WTC11 (cell line): ENCODE data around the gene DFFB. TPM values are rescaled to one million over a fixed set of nuclear protein-coding genes. Genes with fewer than 3 reads are reported as not detected.

Experiments used
- ATAC-seq: fragments of 200-7000 bp; cut with Tn5 transposase; 2 replicates; pipeline ENCODE4 v1.10.0; 2021; ENCODE audit warnings: mild to moderate bottlenecking, moderate library complexity
- CTCF ChIA-PET: fragments of 300-600 bp; sonication (Branson Sonifier 250); formaldehyde crosslinking; loops from one replicate; lab custom pipeline; 2021; ENCODE audit warnings: antibody characterized with exemption; lab: Charles Lee
- POLR2A ChIA-PET: fragments of 350-600 bp; sonication (Branson Sonifier 250); formaldehyde crosslinking; loops from one replicate; lab custom pipeline; 2021; ENCODE audit warnings: antibody characterized with exemption; lab: Charles Lee
- DNase-seq: peaks from one replicate; pipeline ENCODE4 v3.0.0; 2021; ENCODE audit warnings: low spot score
- H3K27ac Mint-ChIP-seq: 2 replicates; pipeline ENCODE4 v1.8.0; 2021; ENCODE audit warnings: mixed read lengths
- H3K27me3 Mint-ChIP-seq: 2 replicates; pipeline ENCODE4 v1.8.0; 2021; ENCODE audit warnings: low read depth, mild to moderate bottlenecking, moderate library complexity, mixed read lengths
- H3K36me3 Mint-ChIP-seq: 2 replicates; pipeline ENCODE4 v1.8.0; 2021; ENCODE audit warnings: mixed read lengths
- H3K4me1 Mint-ChIP-seq: 2 replicates; pipeline ENCODE4 v1.8.0; 2022; ENCODE audit warnings: mixed read lengths
- H3K4me3 Mint-ChIP-seq: 2 replicates; pipeline ENCODE4 v1.8.0; 2021; ENCODE audit warnings: mild to moderate bottlenecking, moderate library complexity, mixed read lengths
- H3K9me3 Mint-ChIP-seq: 2 replicates; pipeline ENCODE4 v1.8.0; 2021; ENCODE audit warnings: mixed read lengths
- ETV6 ChIP-seq: sonication (generic); formaldehyde crosslinking; IDR thresholded peaks from 2 replicates; pipeline ENCODE4 v1.8.1; 2022; ENCODE audit warnings: mild to moderate bottlenecking, missing genetic modification reagents
- FOXJ3 ChIP-seq: sonication (generic); formaldehyde crosslinking; IDR thresholded peaks from 2 replicates; pipeline ENCODE4 v1.9.0; 2021; ENCODE audit warnings: missing genetic modification reagents, mild to moderate bottlenecking, borderline replicate concordance
- FOXP1 ChIP-seq: sonication (generic); formaldehyde crosslinking; IDR thresholded peaks from 2 replicates; pipeline ENCODE4 v1.8.0; 2022; ENCODE audit warnings: missing genetic modification reagents, mild to moderate bottlenecking, moderate library complexity, borderline replicate concordance
- JUN ChIP-seq: sonication (generic); formaldehyde crosslinking; IDR thresholded peaks from 2 replicates; pipeline ENCODE4 v1.8.0; 2023; ENCODE audit warnings: mild to moderate bottlenecking, missing genetic modification reagents
- SMAD3 ChIP-seq: sonication (generic); formaldehyde crosslinking; IDR thresholded peaks from 2 replicates; pipeline ENCODE4 v1.8.0; 2022; ENCODE audit warnings: missing genetic modification reagents, mild to moderate bottlenecking, borderline replicate concordance
- TCF7 ChIP-seq: sonication (generic); formaldehyde crosslinking; IDR thresholded peaks from 2 replicates; pipeline ENCODE4 v1.8.0; 2022; ENCODE audit warnings: mild to moderate bottlenecking, low read depth, missing genetic modification reagents, moderate library complexity
- ZBTB21 ChIP-seq: sonication (generic); formaldehyde crosslinking; IDR thresholded peaks from 2 replicates; pipeline ENCODE4 v1.8.1; 2023; ENCODE audit warnings: mild to moderate bottlenecking, missing genetic modification reagents, borderline replicate concordance
- ZNF671 ChIP-seq: fragments of 250-450 bp; sonication (Bioruptor Pico); IDR thresholded peaks from 2 replicates; pipeline ENCODE4 v1.8.0; 2021; ENCODE audit warnings: mild to moderate bottlenecking
- total RNA-seq: library from RNA; stranded (reverse); gene quantifications from 3 replicates; pipeline ENCODE4 v1.2.3, GENCODE V29; 2021
- TF ChIP-seq, protein P1 (sequence below): sonication (generic); formaldehyde crosslinking; IDR thresholded peaks from 2 replicates; pipeline ENCODE4 v1.8.1; 2023; ENCODE audit warnings: mild to moderate bottlenecking, missing genetic modification reagents, borderline replicate concordance
- TF ChIP-seq, protein P2 (sequence below): sonication (generic); formaldehyde crosslinking; IDR thresholded peaks from 2 replicates; pipeline ENCODE4 v1.8.1; 2022; ENCODE audit warnings: missing genetic modification reagents, borderline replicate concordance
- TF ChIP-seq, protein P3 (sequence below): sonication (generic); formaldehyde crosslinking; IDR thresholded peaks from 2 replicates; pipeline ENCODE4 v1.8.0; 2023; ENCODE audit warnings: mild to moderate bottlenecking, missing genetic modification reagents
- TF ChIP-seq, protein P4 (sequence below): sonication (generic); formaldehyde crosslinking; IDR thresholded peaks from 2 replicates; pipeline ENCODE4 v1.8.1; 2022; ENCODE audit warnings: mild to moderate bottlenecking, moderate library complexity, missing genetic modification reagents

Gene DFFB
- total RNA-seq, 1 experiment from 2014 or later: 9.2 TPM

DNA sequence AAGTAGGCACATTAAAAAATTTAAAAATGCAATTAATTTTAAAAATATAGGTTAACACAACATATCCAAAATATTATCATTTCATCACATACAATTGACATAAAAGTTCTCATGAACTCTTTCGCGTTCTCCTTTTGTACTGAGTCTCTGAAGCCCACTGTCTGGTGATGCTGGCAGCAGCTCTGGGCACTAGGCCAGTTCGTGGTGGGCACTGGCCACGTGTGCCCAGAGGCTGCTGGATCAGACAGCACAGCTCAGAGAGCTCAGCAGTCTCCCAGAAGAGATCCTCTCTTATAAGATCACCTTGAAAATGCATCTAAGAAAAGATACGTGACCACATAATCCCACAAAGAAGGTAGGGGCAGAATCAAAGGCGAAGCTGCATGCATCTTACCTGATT is 10.2 kb upstream of the DFFB start:
- ChIA-PET POLR2A (no interaction called here), CTCF (interaction anchor here (1.8 kb wide), 1 partner anchor 19 kb away, joined by 7 read pairs; no protein-coding TSS in a partner anchor)
- Mint-ChIP-seq H3K27me3 (no peaks in the 10 kb centered on the region), H3K36me3 (peaks cover 23% of the 10 kb centered on the region), H3K9me3 (no peaks in the 10 kb centered on the region), H3K4me3 (no peak overlapping the region), H3K4me1 (no peaks in the 10 kb centered on the region), H3K27ac (no peak overlapping the region)
- TF ChIP-seq, protein P1, sequence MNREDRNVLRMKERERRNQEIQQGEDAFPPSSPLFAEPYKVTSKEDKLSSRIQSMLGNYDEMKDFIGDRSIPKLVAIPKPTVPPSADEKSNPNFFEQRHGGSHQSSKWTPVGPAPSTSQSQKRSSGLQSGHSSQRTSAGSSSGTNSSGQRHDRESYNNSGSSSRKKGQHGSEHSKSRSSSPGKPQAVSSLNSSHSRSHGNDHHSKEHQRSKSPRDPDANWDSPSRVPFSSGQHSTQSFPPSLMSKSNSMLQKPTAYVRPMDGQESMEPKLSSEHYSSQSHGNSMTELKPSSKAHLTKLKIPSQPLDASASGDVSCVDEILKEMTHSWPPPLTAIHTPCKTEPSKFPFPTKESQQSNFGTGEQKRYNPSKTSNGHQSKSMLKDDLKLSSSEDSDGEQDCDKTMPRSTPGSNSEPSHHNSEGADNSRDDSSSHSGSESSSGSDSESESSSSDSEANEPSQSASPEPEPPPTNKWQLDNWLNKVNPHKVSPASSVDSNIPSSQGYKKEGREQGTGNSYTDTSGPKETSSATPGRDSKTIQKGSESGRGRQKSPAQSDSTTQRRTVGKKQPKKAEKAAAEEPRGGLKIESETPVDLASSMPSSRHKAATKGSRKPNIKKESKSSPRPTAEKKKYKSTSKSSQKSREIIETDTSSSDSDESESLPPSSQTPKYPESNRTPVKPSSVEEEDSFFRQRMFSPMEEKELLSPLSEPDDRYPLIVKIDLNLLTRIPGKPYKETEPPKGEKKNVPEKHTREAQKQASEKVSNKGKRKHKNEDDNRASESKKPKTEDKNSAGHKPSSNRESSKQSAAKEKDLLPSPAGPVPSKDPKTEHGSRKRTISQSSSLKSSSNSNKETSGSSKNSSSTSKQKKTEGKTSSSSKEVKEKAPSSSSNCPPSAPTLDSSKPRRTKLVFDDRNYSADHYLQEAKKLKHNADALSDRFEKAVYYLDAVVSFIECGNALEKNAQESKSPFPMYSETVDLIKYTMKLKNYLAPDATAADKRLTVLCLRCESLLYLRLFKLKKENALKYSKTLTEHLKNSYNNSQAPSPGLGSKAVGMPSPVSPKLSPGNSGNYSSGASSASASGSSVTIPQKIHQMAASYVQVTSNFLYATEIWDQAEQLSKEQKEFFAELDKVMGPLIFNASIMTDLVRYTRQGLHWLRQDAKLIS (CRISPR knock-in tag): no peak
- TF ChIP-seq ZNF671: no peak
- no peak for TF ChIP-seq FOXJ3
- TF ChIP-seq, protein P2, sequence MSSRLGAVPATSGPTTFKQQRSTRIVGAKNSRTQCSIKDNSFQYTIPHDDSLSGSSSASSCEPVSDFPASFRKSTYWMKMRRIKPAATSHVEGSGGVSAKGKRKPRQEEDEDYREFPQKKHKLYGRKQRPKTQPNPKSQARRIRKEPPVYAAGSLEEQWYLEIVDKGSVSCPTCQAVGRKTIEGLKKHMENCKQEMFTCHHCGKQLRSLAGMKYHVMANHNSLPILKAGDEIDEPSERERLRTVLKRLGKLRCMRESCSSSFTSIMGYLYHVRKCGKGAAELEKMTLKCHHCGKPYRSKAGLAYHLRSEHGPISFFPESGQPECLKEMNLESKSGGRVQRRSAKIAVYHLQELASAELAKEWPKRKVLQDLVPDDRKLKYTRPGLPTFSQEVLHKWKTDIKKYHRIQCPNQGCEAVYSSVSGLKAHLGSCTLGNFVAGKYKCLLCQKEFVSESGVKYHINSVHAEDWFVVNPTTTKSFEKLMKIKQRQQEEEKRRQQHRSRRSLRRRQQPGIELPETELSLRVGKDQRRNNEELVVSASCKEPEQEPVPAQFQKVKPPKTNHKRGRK: no peak
- TF ChIP-seq ETV6 (CRISPR knock-in tag): no peak
- TF ChIP-seq ZBTB21 (CRISPR knock-in tag): no peak
- TF ChIP-seq SMAD3 (CRISPR knock-in tag): no peak
- no peak for TF ChIP-seq FOXP1
- ATAC-seq: no peak
- no peak for DNase-seq

DNA sequence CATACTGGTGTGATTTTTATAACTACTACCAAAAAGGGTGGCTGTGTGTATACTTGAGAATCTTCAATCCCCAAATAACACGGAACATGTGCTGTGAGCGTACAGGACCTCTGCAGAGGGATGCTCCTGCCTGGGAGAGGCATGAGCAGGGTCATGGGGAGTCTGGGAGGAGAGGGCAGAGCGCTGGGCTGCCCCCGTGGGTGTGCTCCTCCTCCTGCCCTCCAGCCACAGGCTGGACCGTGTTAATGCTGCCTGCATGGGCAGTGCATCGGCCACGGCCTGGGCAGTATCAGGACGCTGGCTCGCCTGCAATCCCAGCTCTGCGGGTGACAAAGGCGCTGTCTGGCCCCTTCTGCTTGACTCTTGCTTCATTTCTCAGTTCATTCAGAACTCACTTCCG is 6.4 kb upstream of the DFFB start:
- CTCF ChIA-PET: no interaction called here
- no peak for ATAC-seq
- H3K9me3 Mint-ChIP-seq: no peaks in the 10 kb centered on the region
- TF ChIP-seq, protein P3, sequence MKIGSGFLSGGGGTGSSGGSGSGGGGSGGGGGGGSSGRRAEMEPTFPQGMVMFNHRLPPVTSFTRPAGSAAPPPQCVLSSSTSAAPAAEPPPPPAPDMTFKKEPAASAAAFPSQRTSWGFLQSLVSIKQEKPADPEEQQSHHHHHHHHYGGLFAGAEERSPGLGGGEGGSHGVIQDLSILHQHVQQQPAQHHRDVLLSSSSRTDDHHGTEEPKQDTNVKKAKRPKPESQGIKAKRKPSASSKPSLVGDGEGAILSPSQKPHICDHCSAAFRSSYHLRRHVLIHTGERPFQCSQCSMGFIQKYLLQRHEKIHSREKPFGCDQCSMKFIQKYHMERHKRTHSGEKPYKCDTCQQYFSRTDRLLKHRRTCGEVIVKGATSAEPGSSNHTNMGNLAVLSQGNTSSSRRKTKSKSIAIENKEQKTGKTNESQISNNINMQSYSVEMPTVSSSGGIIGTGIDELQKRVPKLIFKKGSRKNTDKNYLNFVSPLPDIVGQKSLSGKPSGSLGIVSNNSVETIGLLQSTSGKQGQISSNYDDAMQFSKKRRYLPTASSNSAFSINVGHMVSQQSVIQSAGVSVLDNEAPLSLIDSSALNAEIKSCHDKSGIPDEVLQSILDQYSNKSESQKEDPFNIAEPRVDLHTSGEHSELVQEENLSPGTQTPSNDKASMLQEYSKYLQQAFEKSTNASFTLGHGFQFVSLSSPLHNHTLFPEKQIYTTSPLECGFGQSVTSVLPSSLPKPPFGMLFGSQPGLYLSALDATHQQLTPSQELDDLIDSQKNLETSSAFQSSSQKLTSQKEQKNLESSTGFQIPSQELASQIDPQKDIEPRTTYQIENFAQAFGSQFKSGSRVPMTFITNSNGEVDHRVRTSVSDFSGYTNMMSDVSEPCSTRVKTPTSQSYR (CRISPR knock-in tag): no peak
- no peak for TF ChIP-seq TCF7 (CRISPR knock-in tag)
- TF ChIP-seq, protein P4, sequence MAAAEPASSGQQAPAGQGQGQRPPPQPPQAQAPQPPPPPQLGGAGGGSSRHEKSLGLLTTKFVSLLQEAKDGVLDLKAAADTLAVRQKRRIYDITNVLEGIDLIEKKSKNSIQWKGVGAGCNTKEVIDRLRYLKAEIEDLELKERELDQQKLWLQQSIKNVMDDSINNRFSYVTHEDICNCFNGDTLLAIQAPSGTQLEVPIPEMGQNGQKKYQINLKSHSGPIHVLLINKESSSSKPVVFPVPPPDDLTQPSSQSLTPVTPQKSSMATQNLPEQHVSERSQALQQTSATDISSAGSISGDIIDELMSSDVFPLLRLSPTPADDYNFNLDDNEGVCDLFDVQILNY (CRISPR knock-in tag): no peak
- TF ChIP-seq, all 79 proteins: peak for 0
- H3K27ac Mint-ChIP-seq: no peak overlapping the region
- no peaks in the 10 kb centered on the region for H3K27me3 Mint-ChIP-seq
- POLR2A ChIA-PET: no interaction called here
- no peak for DNase-seq
- peaks cover 6% of the 10 kb centered on the region; the same call in 1 of the 2 replicates for H3K36me3 Mint-ChIP-seq
- peaks cover 3% of the 10 kb centered on the region for H3K4me1 Mint-ChIP-seq
- no peak overlapping the region for H3K4me3 Mint-ChIP-seq

DNA sequence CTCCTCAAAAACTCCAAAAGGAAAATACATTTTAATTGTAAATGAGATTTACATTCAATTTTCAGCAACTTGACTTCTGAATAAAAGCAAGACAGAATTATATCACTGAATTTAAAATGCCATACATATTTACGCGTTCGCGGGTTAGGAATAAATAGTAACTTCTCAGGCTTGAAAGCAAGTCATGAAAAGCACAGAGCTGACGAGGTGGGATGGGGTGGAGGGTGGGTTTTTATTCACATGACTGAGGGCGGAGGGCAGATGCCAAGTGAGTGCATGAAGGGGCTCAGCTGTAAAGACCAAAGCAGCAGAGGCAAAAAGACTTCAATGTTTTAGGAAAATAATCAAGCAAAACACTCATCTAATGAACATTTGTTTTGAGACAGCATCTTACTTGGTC is 6.0 kb upstream of the DFFB start:
- ChIA-PET CTCF (no interaction called here), POLR2A (no interaction called here)
- no peak overlapping the region for H3K27ac Mint-ChIP-seq
- no peak overlapping the region for H3K4me3 Mint-ChIP-seq
- H3K36me3 Mint-ChIP-seq: peaks cover 6% of the 10 kb centered on the region; the same call in 1 of the 2 replicates
- no peaks in the 10 kb centered on the region for H3K9me3 Mint-ChIP-seq
- H3K4me1 Mint-ChIP-seq: peaks cover 8% of the 10 kb centered on the region
- DNase-seq (no peak), ATAC-seq (no peak)
- TF ChIP-seq JUN (CRISPR knock-in tag) (no peak), ZBTB21 (CRISPR knock-in tag) (no peak)
- no peaks in the 10 kb centered on the region for H3K27me3 Mint-ChIP-seq
